Hepatocyte (in vitro differentiated cells): ENCODE measurements around the gene SEC14L6. TPM values are rescaled to one million over a fixed set of nuclear protein-coding genes. Genes with fewer than 3 reads are reported as not detected.

Source experiments
- DNase-seq: peaks from one replicate; pipeline ENCODE4 v3.0.0-alpha.2; 2016; ENCODE audit warnings: low spot score
- H2AFZ ChIP-seq: fragments of 200-600 bp; sonication (generic); 2 replicates; pipeline ENCODE4 v1.6.0; 2016; ENCODE audit warnings: antibody characterized with exemption, mild to moderate bottlenecking
- H3K27ac ChIP-seq: fragments of 200-600 bp; sonication (generic); 2 replicates; pipeline ENCODE4 v1.5.1; 2016; ENCODE audit warnings: mild to moderate bottlenecking
- H3K27me3 ChIP-seq: fragments of 200-600 bp; sonication (generic); 2 replicates; pipeline ENCODE4 v1.6.1; 2016
- H3K36me3 ChIP-seq: fragments of 200-600 bp; sonication (generic); replicated peaks from 2 replicates; pipeline ENCODE4 v1.5.1; 2016; ENCODE audit warnings: low read depth; ENCODE audit not compliant: insufficient read depth
- H3K4me1 ChIP-seq: fragments of 200-600 bp; sonication (generic); 2 replicates; pipeline ENCODE4 v1.5.1; 2016; ENCODE audit warnings: mild to moderate bottlenecking, moderate library complexity; ENCODE audit not compliant: insufficient read depth
- H3K4me2 ChIP-seq: fragments of 200-600 bp; sonication (generic); 2 replicates; pipeline ENCODE4 v1.6.0; 2016
- H3K4me3 ChIP-seq: fragments of 200-600 bp; sonication (generic); 2 replicates; pipeline ENCODE4 v1.5.1; 2016; ENCODE audit warnings: mild to moderate bottlenecking
- H3K79me2 ChIP-seq: fragments of 200-600 bp; sonication (generic); 2 replicates; pipeline ENCODE4 v1.6.0; 2017; ENCODE audit warnings: mild to moderate bottlenecking
- H3K9me2 ChIP-seq: fragments of 200-600 bp; sonication (generic); replicated peaks from 2 replicates; pipeline ENCODE4 v1.6.0; 2017; ENCODE audit warnings: mild to moderate bottlenecking; ENCODE audit not compliant: insufficient read depth
- H3K9me3 ChIP-seq: fragments of 200-600 bp; sonication (generic); 2 replicates; pipeline ENCODE4 v1.5.1; 2016; ENCODE audit warnings: low read depth, mild to moderate bottlenecking
- H4K20me1 ChIP-seq: fragments of 200-600 bp; sonication (generic); 2 replicates; pipeline ENCODE4 v1.6.0; 2016; ENCODE audit warnings: mild to moderate bottlenecking; ENCODE audit not compliant: insufficient read depth, poor library complexity, severe bottlenecking
- CTCF ChIP-seq: fragments of 200-600 bp; sonication (generic); IDR thresholded peaks from 2 replicates; pipeline ENCODE4 v1.5.1; 2016; ENCODE audit warnings: antibody characterized with exemption, mild to moderate bottlenecking; ENCODE audit not compliant: poor library complexity
- EZH2 ChIP-seq: fragments of 200-600 bp; sonication (generic); IDR thresholded peaks from 2 replicates; pipeline ENCODE4 v1.6.1; 2016; ENCODE audit warnings: antibody characterized with exemption, mild to moderate bottlenecking, borderline replicate concordance
- EZH2phosphoT487 ChIP-seq: fragments of 200-600 bp; sonication (generic); IDR thresholded peaks from one replicate; pipeline ENCODE4 v1.6.1; 2018; ENCODE audit warnings: antibody characterized with exemption, mild to moderate bottlenecking, low read depth, moderate library complexity; ENCODE audit not compliant: unreplicated experiment, severe bottlenecking
- WGBS: methylation state at CpG from one replicate; pipeline ENCODE4 v1.1.6; 2016; ENCODE audit warnings: low lambda C conversion rate; ENCODE audit errors: missing lambda C conversion rate; 5-methylcytosine and 5-hydroxymethylcytosine counted together
- polyA plus RNA-seq: library from polyadenylated mRNA; unstranded; fragments of >200 nt; fragmentation: Nextera tagmentation; extraction: Ambion mirVana; gene quantifications from 2 replicates; pipeline ENCODE4 v1.2.1, GENCODE V29; 2016
- total RNA-seq: library from RNA; depleted of rRNA; stranded (reverse); fragments of >200 nt; gene quantifications from 2 replicates; pipeline ENCODE4 v1.2.3, GENCODE V29; 2014

Gene SEC14L6
- total and polyA plus RNA-seq, 2 experiments from 2014 or later = 0.07 TPM; not detected in 1

GRCh38 chr22:30566125-30566524, 19.6 kb upstream of the SEC14L6 start:
- Histone ChIP-seq H3K79me2 (peaks cover 5% of the 10 kb centered on the region), H3K4me3 (no peak overlapping the region), H3K27ac (peak overlapping the region; percentile 76), H3K9me3 (no peaks in the 10 kb centered on the region), H3K4me2 (peak overlapping the region; percentile 7), H3K36me3 (no peaks in the 10 kb centered on the region), H2AFZ (no peak overlapping the region), H3K4me1 (peaks cover 7% of the 10 kb centered on the region), H3K9me2 (no peaks in the 10 kb centered on the region), H3K27me3 (no peaks in the 10 kb centered on the region), H4K20me1 (no peaks in the 10 kb centered on the region)
- DNase-seq = peak; percentile 82
- WGBS = 56% methylated on average over 7 of the region's 7 CpGs
- TF ChIP-seq CTCF (no peak), EZH2phosphoT487 (no peak), EZH2 (no peak)

- TF ChIP-seq CTCF (no peak), EZH2phosphoT487 (no peak), EZH2 (no peak)
- Histone ChIP-seq H3K9me3 (no peaks in the 10 kb centered on the region), H3K4me1 (peaks cover 7% of the 10 kb centered on the region), H3K4me3 (no peak overlapping the region), H4K20me1 (no peaks in the 10 kb centered on the region), H3K27me3 (no peaks in the 10 kb centered on the region), H3K79me2 (peaks cover 4% of the 10 kb centered on the region), H3K27ac (peak overlapping the region; percentile 43), H3K9me2 (no peaks in the 10 kb centered on the region), H3K36me3 (no peaks in the 10 kb centered on the region), H3K4me2 (no peak overlapping the region), H2AFZ (no peak overlapping the region)
- 80% methylated on average over 4 of the region's 4 CpGs for WGBS
- no peak for DNase-seq
Measured at GRCh38 chr22:30565341-30565740, 18.8 kb upstream of the SEC14L6 start.

GRCh38 chr22:30564761-30565119, 18.2 kb upstream of the SEC14L6 start:
- peaks cover 7% of the 10 kb centered on the region for H3K4me1 ChIP-seq
- H3K27ac ChIP-seq = no peak overlapping the region
- H2AFZ ChIP-seq = no peak overlapping the region
- H3K9me2 ChIP-seq = no peaks in the 10 kb centered on the region
- 53% methylated on average over 3 of the region's 3 CpGs for WGBS
- no peak overlapping the region for H3K4me3 ChIP-seq
- DNase-seq = no peak
- no peaks in the 10 kb centered on the region for H3K36me3 ChIP-seq
- H4K20me1 ChIP-seq = no peaks in the 10 kb centered on the region
- no peak overlapping the region for H3K4me2 ChIP-seq
- H3K9me3 ChIP-seq = no peaks in the 10 kb centered on the region
- no peaks in the 10 kb centered on the region for H3K79me2 ChIP-seq
- H3K27me3 ChIP-seq = no peaks in the 10 kb centered on the region
- TF ChIP-seq EZH2phosphoT487 (no peak), CTCF (no peak), EZH2 (no peak)
